Measurements from ENCODE around the gene MEG3. TPM values are rescaled to one million over a fixed set of nuclear protein-coding genes. Genes with fewer than 3 reads are reported as not detected.
A peak's percentile ranks its signal among the peaks of the same experiment; 100 is the strongest.

The MEG3 gene
- total and polyA plus RNA-seq, 9 of the 15 experiments (the other 6 are each of a cell fraction or from before 2014, with no cell fraction given): 0.10 to 5.3 (median 1.0) TPM; not detected in 1

- TF ChIP-seq KLF13 (tag; IDR thresholded peaks at IDR 0.05; ENCODE audit: borderline replicate concordance, low read depth) (no peak), MBD2 (IDR thresholded peaks at IDR 0.05; ENCODE audit: borderline replicate concordance, low read depth) (0 out of 2 replicates have a peak, but pooled peaks have one; percentile 36), NFIC (IDR thresholded peaks at IDR 0.05) (peak; percentile 25), NR2C1 (IDR thresholded peaks at IDR 0.05) (no peak), NR2C1 (tag; IDR thresholded peaks at IDR 0.05) (no peak), CBFA2T3 (IDR thresholded peaks at IDR 0.05) (peak; percentile 84), RNF2 (IDR thresholded peaks at IDR 0.05) (peak; percentile 60; the same call in 1 of the 2 replicates), ZNF316 (IDR thresholded peaks at IDR 0.05) (peak; percentile 93), PTRF (tag; IDR thresholded peaks at IDR 0.05) (no peak), CLOCK (CRISPR knock-in tag; IDR thresholded peaks at IDR 0.05; ENCODE audit: borderline replicate concordance) (no peak), NCOA2 (IDR thresholded peaks at IDR 0.05; ENCODE audit: partially characterized antibody in 2 of 2) (no peak), YY1 (IDR thresholded peaks at IDR 0.05; ENCODE audit: borderline replicate concordance in 1 of 3, control insufficient read depth in 1 of 3, extremely low read depth in 1 of 3, insufficient read depth in 3 of 3, insufficient read length in 1 of 3, insufficient replicate concordance in 2 of 3, low read depth in 1 of 3, low read length in 2 of 3) (peak in 1 of 3 experiments; percentile 47), MEIS2 (IDR thresholded peaks at IDR 0.05; ENCODE audit: partially characterized antibody) (peak; percentile 69), SMARCA4 (IDR thresholded peaks at IDR 0.05) (peak; percentile 87), DMBX1 (CRISPR knock-in tag; IDR thresholded peaks at IDR 0.05; ENCODE audit: borderline replicate concordance) (peak; percentile 77; the same call in 1 of the 2 replicates), JUN (IDR thresholded peaks at IDR 0.05; ENCODE audit: borderline replicate concordance, low read depth, low read length) (peak; percentile 69; the same call in 1 of the 2 replicates), JUN (CRISPR knock-in tag; IDR thresholded peaks at IDR 0.05; ENCODE audit: borderline replicate concordance) (no peak), ZNF592 (IDR thresholded peaks at IDR 0.05) (peak; percentile 69), KDM1A (IDR thresholded peaks at IDR 0.05) (peak; percentile 31 to 49; a peak in 1 of 4 replicates), ELF1 (tag; IDR thresholded peaks at IDR 0.05) (0 out of 2 replicates have a peak, but pooled peaks have one; percentile 18), FOSL1 (tag; conservative IDR thresholded peaks at IDR 0.05) (peak; percentile 69)
Measured at GRCh38 chr14:100790502-100791347, 35.2 kb upstream of the MEG3 start (continued).

All from K562 (cell line).